A549 (cell line): ENCODE data around the gene PRMT7.
A peak's percentile ranks its signal among the peaks of the same experiment; 100 is the strongest.

Experiments used
- CTCF ChIP-seq: fragments of >200 bp; sonication (Bioruptor Twin); formaldehyde crosslinking; IDR thresholded peaks from 3 replicates; pipeline ENCODE4 v1.5.1; 2016
- E2F6 ChIP-seq: IDR thresholded peaks from 2 replicates; pipeline ENCODE4 v1.6.1; 2012; ENCODE audit warnings: low read depth, borderline replicate concordance
- ESRRA ChIP-seq: fragments of 150-350 bp; IDR thresholded peaks from 2 replicates; pipeline ENCODE4 v1.6.1; 2014; ENCODE audit warnings: mild to moderate bottlenecking, low read length, borderline replicate concordance
- PBX3 ChIP-seq: IDR thresholded peaks from 2 replicates; pipeline ENCODE4 v1.6.1; 2012
- RAD21 ChIP-seq, 2 experiments: fragments of >200 bp in 1 of 2; sonication (Bioruptor Twin) in 1 of 2; formaldehyde crosslinking in 1 of 2; IDR thresholded peaks in 1 of 2; conservative IDR thresholded peaks in 1 of 2; 2 replicates in 1 of 2; 3 replicates in 1 of 2; pipeline ENCODE4 v1.6.1; 2012 to 2018; ENCODE audit warnings: inconsistent platforms in 1 of 2

GRCh38 chr16:68264128-68265077 is 46.4 kb upstream of the PRMT7 start, which contains the start of gene SLC7A6:
- peak; percentile 14 to 40; a peak in 2 of 5 replicates for TF ChIP-seq RAD21 (conservative IDR thresholded peaks at IDR 0.05 in 1 of 2, IDR thresholded peaks at IDR 0.05 in 1 of 2)
- TF ChIP-seq E2F6: peak; percentile 73
- no peak for TF ChIP-seq ESRRA
- no peak; the same call in 1 of the 2 replicates for TF ChIP-seq PBX3
- TF ChIP-seq CTCF: peak; percentile 81
